MM.1S (cell line): Measurements from ENCODE around the gene TBX2.
A peak's percentile ranks its signal among the peaks of the same experiment; 100 is the strongest.

Experiments
- DNase-seq: peaks from one replicate; pipeline ENCODE4 v3.0.0-alpha.2; 2015
- H2AFZ ChIP-seq: fragments of 300-600 bp; sonication (generic); 2 replicates; pipeline ENCODE4 v1.6.0; 2016; ENCODE audit warnings: antibody characterized with exemption, low read length
- H3F3A ChIP-seq: fragments of 300-600 bp; sonication (generic); 2 replicates; pipeline ENCODE4 v1.6.1; 2016; ENCODE audit warnings: mild to moderate bottlenecking, antibody characterized with exemption, low read length, moderate library complexity, mixed read lengths; ENCODE audit not compliant: insufficient read depth
- H3K27ac ChIP-seq: fragments of 300-600 bp; sonication (generic); 2 replicates; pipeline ENCODE4 v1.5.1; 2016; ENCODE audit warnings: mild to moderate bottlenecking, low read length
- H3K27me3 ChIP-seq: fragments of 300-600 bp; sonication (generic); replicated peaks from 2 replicates; pipeline ENCODE4 v1.6.0; 2016; ENCODE audit warnings: low read length; ENCODE audit not compliant: insufficient read depth
- H3K36me3 ChIP-seq: fragments of 300-600 bp; sonication (generic); replicated peaks from 2 replicates; pipeline ENCODE4 v1.6.1; 2016; ENCODE audit warnings: mild to moderate bottlenecking, low read length, mixed read lengths; ENCODE audit not compliant: insufficient read depth
- H3K4me1 ChIP-seq: fragments of 300-600 bp; sonication (generic); 2 replicates; pipeline ENCODE4 v1.6.1; 2016; ENCODE audit warnings: low read length, mixed read lengths
- H3K4me2 ChIP-seq: fragments of 300-600 bp; sonication (generic); 2 replicates; pipeline ENCODE4 v1.6.0; 2016; ENCODE audit warnings: low read depth, low read length
- H3K4me3 ChIP-seq: fragments of 300-600 bp; sonication (generic); 2 replicates; pipeline ENCODE4 v1.5.1; 2016; ENCODE audit warnings: low read length, mixed read lengths
- H3K79me2 ChIP-seq: fragments of 300-600 bp; sonication (generic); 2 replicates; pipeline ENCODE4 v1.6.1; 2016; ENCODE audit warnings: mixed run types, low read length, mixed read lengths
- H3K9ac ChIP-seq: fragments of 300-600 bp; sonication (generic); 2 replicates; pipeline ENCODE4 v1.6.1; 2016; ENCODE audit warnings: low read length, mixed read lengths
- H3K9me2 ChIP-seq: fragments of 300-600 bp; sonication (generic); replicated peaks from 2 replicates; pipeline ENCODE4 v1.6.1; 2016; ENCODE audit warnings: mild to moderate bottlenecking, low read length, mixed read lengths; ENCODE audit not compliant: insufficient read depth
- H3K9me3 ChIP-seq: fragments of 300-600 bp; sonication (generic); replicated peaks from 2 replicates; pipeline ENCODE4 v1.6.1; 2016; ENCODE audit warnings: mild to moderate bottlenecking, low read length, mixed read lengths; ENCODE audit not compliant: insufficient read depth
- H4K20me1 ChIP-seq: fragments of 300-600 bp; sonication (generic); 2 replicates; pipeline ENCODE4 v1.6.1; 2016; ENCODE audit warnings: mild to moderate bottlenecking, low read length, moderate library complexity, mixed read lengths; ENCODE audit not compliant: insufficient read depth
- EZH2 ChIP-seq: fragments of 300-600 bp; sonication (generic); optimal IDR thresholded peaks from 2 replicates; pipeline ENCODE3; 2017; ENCODE audit warnings: low read depth, mild to moderate bottlenecking, antibody characterized with exemption, low read length, mixed read lengths
- EZH2phosphoT487 ChIP-seq: fragments of 300-600 bp; sonication (generic); IDR thresholded peaks from 2 replicates; pipeline ENCODE4 v1.6.1; 2018; ENCODE audit warnings: antibody characterized with exemption, low read length
- TF ChIP-seq, protein P1 (sequence below): fragments of 300-600 bp; sonication (generic); IDR thresholded peaks from 2 replicates; pipeline ENCODE4 v1.5.1; 2016; ENCODE audit warnings: antibody characterized with exemption, low read length, mixed read lengths

The TBX2 gene

DNA sequence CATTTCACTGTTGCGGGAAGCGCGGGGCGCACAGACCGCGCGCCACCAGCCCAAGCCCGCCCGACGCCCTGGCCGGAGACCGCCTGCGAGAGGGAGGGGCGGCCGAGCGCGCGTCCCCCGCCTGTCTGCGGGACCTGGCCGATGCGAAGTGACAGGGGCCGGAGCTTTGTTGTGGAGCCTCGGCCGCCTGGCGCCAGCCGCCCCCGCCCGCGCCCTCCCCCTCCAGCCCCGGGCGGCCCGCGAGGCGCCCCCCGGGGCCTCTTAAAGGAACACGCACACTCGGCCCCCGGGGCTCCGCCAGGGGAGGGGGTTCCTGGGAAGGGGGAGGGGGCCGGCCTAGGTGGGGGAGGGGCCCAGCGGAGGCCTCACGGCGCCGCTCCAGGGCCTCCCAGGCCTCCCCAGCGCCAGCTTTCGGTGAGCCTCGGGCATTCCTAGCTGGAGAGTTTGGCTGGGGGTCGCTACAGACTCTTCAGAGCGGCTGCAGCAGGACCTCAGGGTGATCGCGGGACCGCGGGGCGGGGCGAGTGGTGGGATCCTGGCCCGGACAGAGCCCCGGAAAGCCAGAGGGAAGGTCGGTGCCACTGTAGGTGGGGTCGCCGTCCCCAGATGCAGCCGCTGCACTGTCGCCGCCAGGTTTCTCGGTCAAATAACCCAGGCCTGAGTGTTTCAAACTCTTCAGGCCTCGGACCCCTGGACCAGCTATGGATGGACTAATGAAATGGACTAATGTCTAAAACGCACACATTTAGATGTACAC, 2.4 kb upstream of the TBX2 start:
- peaks cover 8% of the 10 kb centered on the region; the same call in 1 of the 2 replicates for H3F3A ChIP-seq
- no peaks in the 10 kb centered on the region for H3K9me3 ChIP-seq
- H3K4me1 ChIP-seq = peaks cover 10% of the 10 kb centered on the region
- no peak overlapping the region for H3K4me3 ChIP-seq
- H3K9me2 ChIP-seq = no peaks in the 10 kb centered on the region
- no peak for DNase-seq
- H3K9ac ChIP-seq = no peak overlapping the region
- no peak overlapping the region for H3K4me2 ChIP-seq
- peaks cover 37% of the 10 kb centered on the region for H3K27me3 ChIP-seq
- H3K27ac ChIP-seq = no peak overlapping the region
- no peak for TF ChIP-seq EZH2phosphoT487
- TF ChIP-seq, protein P1, sequence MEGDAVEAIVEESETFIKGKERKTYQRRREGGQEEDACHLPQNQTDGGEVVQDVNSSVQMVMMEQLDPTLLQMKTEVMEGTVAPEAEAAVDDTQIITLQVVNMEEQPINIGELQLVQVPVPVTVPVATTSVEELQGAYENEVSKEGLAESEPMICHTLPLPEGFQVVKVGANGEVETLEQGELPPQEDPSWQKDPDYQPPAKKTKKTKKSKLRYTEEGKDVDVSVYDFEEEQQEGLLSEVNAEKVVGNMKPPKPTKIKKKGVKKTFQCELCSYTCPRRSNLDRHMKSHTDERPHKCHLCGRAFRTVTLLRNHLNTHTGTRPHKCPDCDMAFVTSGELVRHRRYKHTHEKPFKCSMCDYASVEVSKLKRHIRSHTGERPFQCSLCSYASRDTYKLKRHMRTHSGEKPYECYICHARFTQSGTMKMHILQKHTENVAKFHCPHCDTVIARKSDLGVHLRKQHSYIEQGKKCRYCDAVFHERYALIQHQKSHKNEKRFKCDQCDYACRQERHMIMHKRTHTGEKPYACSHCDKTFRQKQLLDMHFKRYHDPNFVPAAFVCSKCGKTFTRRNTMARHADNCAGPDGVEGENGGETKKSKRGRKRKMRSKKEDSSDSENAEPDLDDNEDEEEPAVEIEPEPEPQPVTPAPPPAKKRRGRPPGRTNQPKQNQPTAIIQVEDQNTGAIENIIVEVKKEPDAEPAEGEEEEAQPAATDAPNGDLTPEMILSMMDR = no peak
- no peak for TF ChIP-seq EZH2
- H3K36me3 ChIP-seq = no peaks in the 10 kb centered on the region
- no peaks in the 10 kb centered on the region for H3K79me2 ChIP-seq
- H4K20me1 ChIP-seq = no peaks in the 10 kb centered on the region
- H2AFZ ChIP-seq = no peak overlapping the region

GRCh38 chr17:61398721-61399130, 917 bp upstream of the TBX2 start:
- Histone ChIP-seq H3K4me1 (peaks cover 10% of the 10 kb centered on the region), H3K9me2 (no peaks in the 10 kb centered on the region), H3K27me3 (peaks cover 51% of the 10 kb centered on the region), H3K79me2 (no peaks in the 10 kb centered on the region), H3K9ac (no peak overlapping the region; the same call in 1 of the 2 replicates), H2AFZ (peak overlapping the region; percentile 48; the same call in 1 of the 2 replicates), H3K4me2 (peak overlapping the region; percentile 60), H3K36me3 (no peaks in the 10 kb centered on the region), H4K20me1 (no peaks in the 10 kb centered on the region), H3K4me3 (peak overlapping the region; percentile 61), H3F3A (peaks cover 8% of the 10 kb centered on the region; the same call in 1 of the 2 replicates), H3K9me3 (no peaks in the 10 kb centered on the region), H3K27ac (no peak overlapping the region)
- no peak for DNase-seq
- TF ChIP-seq EZH2phosphoT487 = no peak
- TF ChIP-seq, protein P1 = no peak
- TF ChIP-seq EZH2 = no peak

GRCh38 chr17:61400066-61400716, 548 bp downstream of the TBX2 start:
- no peaks in the 10 kb centered on the region for H3K79me2 ChIP-seq
- H3K9me2 ChIP-seq = no peaks in the 10 kb centered on the region
- peaks cover 64% of the 10 kb centered on the region for H3K27me3 ChIP-seq
- H3K36me3 ChIP-seq = no peaks in the 10 kb centered on the region
- H3K4me2 ChIP-seq = peak overlapping the region; percentile 78; the same call in 1 of the 2 replicates
- DNase-seq = no peak
- no peaks in the 10 kb centered on the region for H3K9me3 ChIP-seq
- peaks cover 3% of the 10 kb centered on the region; the same call in 1 of the 2 replicates for H3F3A ChIP-seq
- H4K20me1 ChIP-seq = no peaks in the 10 kb centered on the region
- H3K4me1 ChIP-seq = peaks cover 3% of the 10 kb centered on the region
- H2AFZ ChIP-seq = no peak overlapping the region
- H3K9ac ChIP-seq = no peak overlapping the region
- peak overlapping the region; percentile 47; the same call in 1 of the 2 replicates for H3K4me3 ChIP-seq
- TF ChIP-seq EZH2 (no peak), EZH2phosphoT487 (no peak)
- TF ChIP-seq, protein P1 = no peak
- H3K27ac ChIP-seq = no peak overlapping the region
